ENCODE data around the gene FXYD2.

Gene FXYD2

GRCh38 chr11:117794772-117795629 lies 29.5 kb downstream of the FXYD2 start:
- TF ChIP-seq, protein P1, sequence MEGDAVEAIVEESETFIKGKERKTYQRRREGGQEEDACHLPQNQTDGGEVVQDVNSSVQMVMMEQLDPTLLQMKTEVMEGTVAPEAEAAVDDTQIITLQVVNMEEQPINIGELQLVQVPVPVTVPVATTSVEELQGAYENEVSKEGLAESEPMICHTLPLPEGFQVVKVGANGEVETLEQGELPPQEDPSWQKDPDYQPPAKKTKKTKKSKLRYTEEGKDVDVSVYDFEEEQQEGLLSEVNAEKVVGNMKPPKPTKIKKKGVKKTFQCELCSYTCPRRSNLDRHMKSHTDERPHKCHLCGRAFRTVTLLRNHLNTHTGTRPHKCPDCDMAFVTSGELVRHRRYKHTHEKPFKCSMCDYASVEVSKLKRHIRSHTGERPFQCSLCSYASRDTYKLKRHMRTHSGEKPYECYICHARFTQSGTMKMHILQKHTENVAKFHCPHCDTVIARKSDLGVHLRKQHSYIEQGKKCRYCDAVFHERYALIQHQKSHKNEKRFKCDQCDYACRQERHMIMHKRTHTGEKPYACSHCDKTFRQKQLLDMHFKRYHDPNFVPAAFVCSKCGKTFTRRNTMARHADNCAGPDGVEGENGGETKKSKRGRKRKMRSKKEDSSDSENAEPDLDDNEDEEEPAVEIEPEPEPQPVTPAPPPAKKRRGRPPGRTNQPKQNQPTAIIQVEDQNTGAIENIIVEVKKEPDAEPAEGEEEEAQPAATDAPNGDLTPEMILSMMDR (IDR thresholded peaks at IDR 0.05), result no peak
- Histone ChIP-seq H3K27me3 (peaks cover 100% of the 10 kb centered on the region), H3K4me3 (ENCODE audit: low read depth in 1 of 2, low read length in 1 of 2) (no peak overlapping the region), H3K9me3 (no peaks in the 10 kb centered on the region), H3K4me1 (ENCODE audit: control insufficient read depth in 1 of 2, insufficient read depth in 1 of 2, low read depth in 1 of 2, low read length in 1 of 2) (no peaks in the 10 kb centered on the region), H3K36me3 (no peaks in the 10 kb centered on the region), H3K27ac (no peak overlapping the region)

DNA sequence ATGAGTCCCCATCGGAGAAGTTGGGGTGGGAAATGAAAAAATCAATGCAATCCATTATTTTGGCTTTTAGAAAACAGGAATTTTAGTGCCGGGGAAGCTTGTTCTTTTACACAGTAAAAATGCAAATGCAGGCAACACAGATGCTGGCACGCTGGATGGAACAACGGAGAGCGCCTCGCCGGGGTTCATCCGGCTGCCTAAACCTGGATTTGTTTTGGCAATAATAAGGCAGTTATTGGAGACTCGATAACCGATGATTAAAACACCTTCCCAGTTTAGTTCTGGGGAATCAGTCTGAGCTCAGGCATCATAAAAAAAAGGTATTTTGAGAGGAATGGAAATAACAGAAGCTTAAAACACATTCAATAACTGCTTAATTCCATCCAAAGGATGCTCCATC lies 30.4 kb downstream of the FXYD2 start:
- Histone ChIP-seq H3K4me1 (ENCODE audit: control insufficient read depth in 1 of 2, insufficient read depth in 1 of 2, low read depth in 1 of 2, low read length in 1 of 2) (no peaks in the 10 kb centered on the region), H3K27me3 (peaks cover 98% of the 10 kb centered on the region), H3K36me3 (no peaks in the 10 kb centered on the region), H3K4me3 (ENCODE audit: low read depth in 1 of 2, low read length in 1 of 2) (no peak overlapping the region), H3K27ac (no peak overlapping the region), H3K9me3 (no peaks in the 10 kb centered on the region)
- TF ChIP-seq, protein P1 (IDR thresholded peaks at IDR 0.05), result no peak

GRCh38 chr11:117793583-117793982 lies 31.0 kb downstream of the FXYD2 start:
- no peak overlapping the region for H3K27ac ChIP-seq
- no peaks in the 10 kb centered on the region for H3K9me3 ChIP-seq
- H3K27me3 ChIP-seq, result peaks cover 98% of the 10 kb centered on the region
- no peaks in the 10 kb centered on the region for H3K36me3 ChIP-seq
- no peaks in the 10 kb centered on the region for H3K4me1 ChIP-seq (ENCODE audit: control insufficient read depth in 1 of 2, insufficient read depth in 1 of 2, low read depth in 1 of 2, low read length in 1 of 2)
- H3K4me3 ChIP-seq (ENCODE audit: low read depth in 1 of 2, low read length in 1 of 2), result no peak overlapping the region
- TF ChIP-seq, protein P1 (IDR thresholded peaks at IDR 0.05), result no peak

GRCh38 chr11:117792992-117793391 lies 31.6 kb downstream of the FXYD2 start:
- Histone ChIP-seq H3K27me3 (peaks cover 94% of the 10 kb centered on the region), H3K4me1 (ENCODE audit: control insufficient read depth in 1 of 2, insufficient read depth in 1 of 2, low read depth in 1 of 2, low read length in 1 of 2) (no peaks in the 10 kb centered on the region)
- TF ChIP-seq, protein P1 (IDR thresholded peaks at IDR 0.05), result no peak

GRCh38 chr11:117792241-117792640 lies 32.3 kb downstream of the FXYD2 start:
- Histone ChIP-seq H3K27me3 (peaks cover 86% of the 10 kb centered on the region), H3K9me3 (no peaks in the 10 kb centered on the region), H3K4me1 (ENCODE audit: control insufficient read depth in 1 of 2, insufficient read depth in 1 of 2, low read depth in 1 of 2, low read length in 1 of 2) (no peaks in the 10 kb centered on the region), H3K4me3 (ENCODE audit: low read depth in 1 of 2, low read length in 1 of 2) (no peak overlapping the region), H3K36me3 (no peaks in the 10 kb centered on the region), H3K27ac (no peak overlapping the region)
- TF ChIP-seq, protein P1 (IDR thresholded peaks at IDR 0.05), result no peak

More at GRCh38 chr11:117792992-117793391, 31.6 kb downstream of the FXYD2 start:
- H3K36me3 ChIP-seq, result no peaks in the 10 kb centered on the region
- H3K9me3 ChIP-seq, result no peaks in the 10 kb centered on the region
- H3K4me3 ChIP-seq (ENCODE audit: low read depth in 1 of 2, low read length in 1 of 2), result no peak overlapping the region
- no peak overlapping the region for H3K27ac ChIP-seq

All from neutrophil (primary cell).